Activated T-helper 1 cell treated with anti-CD3 and anti-CD28 coated beads, Interleukin-2, amount 50 U/mL, for 16 hours (primary cell): ENCODE results near the gene TSC22D3.

ENCODE experiments used
- DNase-seq, 2 donors: peaks; one replicate each; pipeline ENCODE4 v3.0.0-alpha.2; 2020; ENCODE audit warnings: low read depth in 1 of 2, low spot score in 1 of 2

Gene TSC22D3

DNA sequence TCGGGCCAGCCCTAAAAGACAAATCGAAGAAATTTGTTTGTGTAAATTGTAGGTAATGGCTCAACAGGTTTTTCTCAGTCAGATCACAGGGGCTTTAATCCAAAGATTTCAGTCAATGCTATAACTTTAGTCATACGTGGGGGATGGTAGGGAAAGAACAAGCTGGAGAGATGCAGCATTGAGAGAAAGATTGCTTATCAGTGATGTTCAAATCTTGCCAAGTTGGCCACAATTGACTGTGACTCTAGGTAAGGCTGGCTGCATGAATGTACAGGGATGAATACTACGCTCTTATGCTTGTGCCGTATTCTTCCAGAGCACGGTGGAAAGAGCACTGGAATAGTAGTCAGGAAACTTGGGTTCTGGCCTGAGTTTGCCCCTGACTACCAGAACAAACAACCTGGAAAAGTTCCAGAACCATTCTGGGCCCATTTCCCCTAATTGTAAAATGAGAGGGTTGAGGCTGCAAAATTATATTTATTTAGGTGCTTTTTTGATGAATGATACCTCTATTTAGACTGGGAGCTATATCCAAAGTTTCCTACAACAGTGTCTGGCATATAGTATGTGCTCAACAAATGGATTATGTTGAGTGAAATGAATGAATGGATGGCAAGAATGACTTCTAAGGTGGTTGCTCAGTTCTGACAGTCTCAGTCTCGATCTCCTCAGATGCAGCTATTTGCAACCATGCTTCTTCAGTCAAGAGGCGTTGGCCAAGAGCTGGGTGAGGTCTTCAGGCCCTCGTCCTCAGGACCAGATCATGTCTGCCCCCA, 44.4 kb downstream of the TSC22D3 start:
- no peak for DNase-seq

DNA sequence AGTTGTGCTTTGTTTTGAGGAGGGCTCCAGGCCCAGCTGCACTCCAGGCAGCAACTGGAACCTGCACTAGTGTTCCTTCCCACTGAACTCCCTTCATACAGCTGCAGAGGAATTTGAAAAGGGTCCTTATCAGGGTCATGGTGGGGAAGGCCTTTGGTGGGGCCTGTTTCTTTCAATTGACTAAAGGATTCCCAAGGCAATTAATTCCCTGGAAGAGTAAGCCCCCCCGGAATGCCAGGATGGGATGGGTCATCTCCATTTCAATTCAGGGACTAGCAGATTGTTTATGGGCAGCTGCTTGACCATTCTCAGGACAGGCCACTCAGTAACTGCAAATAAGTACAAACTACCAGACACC, 45.3 kb downstream of the TSC22D3 start:
- no peak for DNase-seq

DNA sequence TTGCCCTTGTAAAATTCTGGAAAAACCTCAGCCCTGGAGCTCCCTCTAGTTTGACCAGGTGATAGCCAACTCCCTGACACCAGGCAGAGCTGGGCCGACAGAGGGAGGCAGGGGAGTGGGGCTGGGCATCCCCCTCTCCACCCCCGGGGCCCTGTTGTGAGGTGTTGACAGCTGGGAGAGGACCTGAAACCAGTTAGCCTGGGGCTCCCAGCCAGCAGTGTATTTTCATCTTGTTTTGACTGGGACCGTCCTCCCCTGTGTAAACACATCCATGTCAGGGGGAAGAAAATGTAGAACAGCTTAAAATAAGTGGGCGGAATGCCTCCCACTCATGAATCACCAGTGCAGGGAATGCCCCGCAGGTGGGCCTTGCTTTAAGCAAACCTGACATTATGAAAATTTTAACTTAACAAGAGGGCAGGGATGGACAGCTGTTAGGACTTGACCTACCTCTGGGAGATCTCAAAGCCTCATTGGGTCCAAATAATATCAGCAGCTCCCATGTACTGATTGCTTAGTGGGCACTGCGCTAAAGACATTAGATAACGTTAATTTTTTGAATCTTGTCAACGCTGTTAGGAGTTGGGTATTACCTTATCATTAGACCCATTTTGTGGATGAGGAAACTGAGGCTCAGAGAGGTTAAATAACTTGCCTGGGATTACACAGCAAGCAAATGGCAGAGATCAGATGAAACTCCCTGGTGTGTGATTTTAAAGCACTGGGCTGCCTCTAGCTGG, 45.9 kb downstream of the TSC22D3 start:
- no peak for DNase-seq

DNA sequence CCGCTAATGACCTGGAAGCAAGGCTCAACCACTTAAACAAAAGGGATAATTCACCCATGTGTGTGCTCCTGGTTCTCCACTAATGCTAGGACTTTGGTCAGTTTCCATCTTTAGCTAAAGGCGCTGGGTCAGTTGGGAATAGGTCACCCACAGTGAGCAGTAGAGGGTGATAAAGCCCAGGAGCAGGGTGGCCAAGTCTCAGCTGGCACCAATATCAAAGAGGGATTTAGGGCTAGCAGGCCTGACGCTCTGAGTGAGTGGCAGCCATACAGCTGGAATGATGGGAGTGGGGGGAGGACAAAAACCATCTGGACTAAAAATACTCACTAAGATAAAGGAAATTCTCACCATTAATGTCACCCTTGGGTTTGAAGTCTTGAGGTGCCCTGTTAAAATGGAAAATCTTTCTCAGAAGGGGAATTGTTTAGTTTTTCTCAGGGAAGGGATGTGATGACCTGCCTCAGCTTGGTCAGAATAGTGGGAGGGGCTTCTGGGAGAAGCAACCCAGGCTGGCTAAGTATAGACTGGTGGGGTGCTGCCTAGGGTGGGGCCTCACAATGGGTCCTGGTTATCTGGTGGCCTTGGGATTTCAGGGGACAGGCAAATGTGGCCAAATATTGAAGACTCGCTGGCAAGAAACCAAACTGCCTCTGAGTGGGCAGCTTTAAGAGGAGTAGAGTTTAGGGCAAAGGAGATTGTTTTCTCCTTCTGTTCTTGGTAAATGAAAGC, 47.1 kb downstream of the TSC22D3 start:
- DNase-seq = no peak

DNA sequence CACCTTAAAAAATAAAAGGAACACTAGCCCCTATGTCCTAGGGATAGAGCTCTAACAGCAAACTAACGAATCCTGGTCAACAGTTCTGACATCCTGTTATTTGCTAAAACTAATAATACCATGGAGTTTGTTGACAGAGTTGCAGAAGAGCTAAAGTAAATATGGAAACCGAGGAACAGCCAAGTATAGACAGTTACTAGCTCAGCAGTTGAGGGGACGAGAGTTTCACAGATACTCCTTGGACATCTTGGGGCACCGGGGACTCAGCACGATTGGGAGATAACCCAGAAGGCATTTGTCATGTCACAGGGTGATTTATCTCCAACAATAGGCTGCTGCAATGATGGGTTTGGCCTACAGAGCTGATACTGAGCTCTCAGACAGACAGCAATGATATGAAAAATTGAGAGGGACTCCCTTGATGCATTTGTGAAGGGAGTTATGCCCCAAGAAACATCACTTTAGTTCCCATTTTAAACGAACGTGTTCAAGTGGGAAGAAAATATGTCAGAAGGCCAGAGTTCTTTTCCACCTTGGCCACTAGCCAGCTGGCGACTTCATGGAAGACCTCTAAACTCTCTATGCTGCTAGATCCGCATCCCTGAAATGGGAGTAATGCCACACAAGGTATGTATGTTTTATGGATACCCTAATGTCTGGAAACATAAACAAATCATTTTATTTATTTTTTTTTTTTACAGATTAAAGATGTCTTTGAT, 48.6 kb downstream of the TSC22D3 start:
- DNase-seq = no peak

DNA sequence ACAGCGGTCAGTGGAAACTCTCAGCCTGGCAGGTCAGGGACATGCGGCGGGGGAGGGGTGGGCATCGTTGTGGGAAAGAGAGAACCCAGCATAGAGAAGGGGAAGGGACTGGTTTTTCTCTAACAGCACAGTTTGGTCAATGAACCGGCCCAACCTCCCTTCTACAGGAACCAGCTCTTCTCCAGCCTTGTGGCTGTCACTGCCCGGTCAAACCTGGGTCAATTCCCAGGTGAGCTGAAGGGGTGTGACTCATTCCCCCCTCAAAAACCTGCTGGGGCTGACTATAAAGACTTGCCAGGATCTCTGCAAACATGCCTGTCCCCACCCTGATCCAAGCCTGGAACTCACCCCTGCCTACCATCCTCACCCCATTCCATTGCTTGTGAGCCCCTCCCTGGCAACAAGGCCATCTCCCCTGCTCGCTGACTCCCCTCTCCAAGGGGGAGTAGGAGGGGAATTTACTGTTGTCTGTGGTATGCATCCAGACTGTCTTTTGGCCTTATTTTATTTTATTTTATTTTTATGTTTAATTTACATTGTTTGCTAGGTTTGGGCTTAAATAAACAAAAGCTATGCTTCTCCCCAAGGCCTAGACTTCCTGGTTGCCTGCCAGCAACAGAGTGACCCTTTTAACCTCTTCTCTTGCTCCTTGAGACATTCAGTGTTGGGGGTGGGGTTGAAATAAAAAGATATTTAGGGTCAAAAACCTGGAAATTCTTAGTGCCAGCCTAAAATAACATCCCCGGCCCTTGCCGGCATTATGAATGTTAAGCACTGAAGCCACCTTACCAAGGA, 49.6 kb downstream of the TSC22D3 start:
- no peak for DNase-seq

DNA sequence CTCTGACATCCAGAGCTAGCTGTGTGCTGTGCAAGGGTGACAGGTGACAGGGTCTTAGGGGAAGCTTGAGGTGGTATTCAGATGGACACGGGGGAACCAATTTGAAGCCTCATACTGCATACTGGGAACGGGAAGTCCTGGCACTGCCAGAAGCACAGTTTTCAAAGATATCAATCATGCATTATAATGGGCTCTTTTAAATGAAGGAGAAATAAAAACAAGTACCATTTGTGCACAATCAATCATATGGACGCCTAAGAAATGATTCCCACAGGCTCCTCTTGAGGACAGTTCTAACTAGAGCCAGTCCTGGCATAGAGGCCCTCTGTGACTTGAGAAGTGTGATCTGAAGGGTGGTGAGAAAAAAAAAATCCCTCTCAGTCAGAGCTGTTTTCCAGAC, 50.9 kb downstream of the TSC22D3 start:
- no peak for DNase-seq

DNA sequence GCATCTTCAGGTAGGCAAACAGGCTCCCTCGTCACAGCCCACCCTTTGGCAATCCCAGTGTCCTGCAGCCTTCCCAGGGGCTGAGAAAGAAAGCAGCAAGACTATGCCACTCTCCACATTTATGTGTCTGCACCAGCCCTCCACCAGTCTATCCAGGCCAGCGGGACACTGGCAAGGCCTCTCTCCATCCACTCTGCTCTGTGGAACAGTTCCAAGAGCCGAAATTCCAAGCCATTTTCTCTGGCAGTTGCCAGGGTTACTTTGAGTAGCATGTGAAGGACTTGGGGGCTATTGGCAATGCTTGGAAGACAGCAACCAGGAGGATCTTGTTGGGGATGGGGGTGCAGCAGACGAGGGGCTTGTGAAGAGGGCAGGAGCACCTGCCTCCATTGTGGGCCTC, 52.1 kb downstream of the TSC22D3 start:
- DNase-seq = no peak

DNA sequence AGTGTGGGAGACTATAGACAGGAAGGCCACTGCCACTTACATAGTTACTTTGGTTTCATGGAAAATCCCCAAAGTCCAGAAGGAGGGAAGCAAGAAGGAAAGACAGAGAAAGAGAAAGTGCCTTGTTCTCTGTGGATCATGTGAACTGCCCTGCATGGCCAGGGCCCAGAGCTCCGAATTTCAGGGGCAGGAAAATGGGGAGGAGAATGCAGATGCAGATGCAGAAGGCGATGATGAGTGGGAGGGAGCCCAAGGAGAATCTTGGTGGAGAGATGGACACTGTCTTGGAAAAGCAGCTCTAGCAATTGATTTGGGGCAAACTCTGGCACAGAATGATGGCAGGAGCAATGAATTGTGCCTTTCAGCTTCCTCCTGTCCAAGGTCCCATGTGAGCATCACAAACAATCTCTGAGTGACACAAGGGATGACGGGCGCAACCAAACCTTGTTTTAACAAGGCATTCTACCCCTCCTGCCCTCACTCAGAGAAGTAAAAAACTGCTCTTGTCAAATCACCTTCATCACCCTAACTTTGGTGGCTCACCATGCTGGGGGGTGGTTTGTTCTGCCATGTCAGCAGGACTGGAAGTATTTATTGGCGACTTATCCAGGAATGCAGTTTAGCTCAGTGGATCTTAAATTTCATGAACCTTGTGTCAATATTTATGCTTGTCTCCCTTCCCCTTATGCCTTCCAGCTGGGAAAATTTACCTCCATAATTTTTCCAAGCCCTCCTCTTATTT, 53.5 kb downstream of the TSC22D3 start:
- no peak for DNase-seq

DNA sequence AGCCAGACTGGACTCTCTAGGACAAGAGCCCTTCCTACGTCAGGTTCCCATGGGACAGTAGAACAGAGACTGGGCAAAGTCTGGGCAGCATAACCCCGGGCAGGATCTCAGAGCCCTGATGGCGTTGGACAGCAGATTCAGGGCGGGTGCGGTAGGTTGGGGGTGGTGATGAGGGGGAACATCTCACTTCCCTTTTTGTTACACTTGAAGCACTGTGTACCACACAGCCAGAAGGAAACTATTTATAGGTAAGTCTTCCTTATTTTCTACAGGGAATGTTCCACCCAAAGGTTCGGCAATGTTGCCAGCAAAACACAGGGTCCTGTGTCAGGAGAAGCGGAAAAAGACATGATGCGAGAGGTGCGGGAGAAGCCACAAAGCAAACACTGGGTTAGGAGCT, 54.3 kb downstream of the TSC22D3 start:
- no peak for DNase-seq

DNA sequence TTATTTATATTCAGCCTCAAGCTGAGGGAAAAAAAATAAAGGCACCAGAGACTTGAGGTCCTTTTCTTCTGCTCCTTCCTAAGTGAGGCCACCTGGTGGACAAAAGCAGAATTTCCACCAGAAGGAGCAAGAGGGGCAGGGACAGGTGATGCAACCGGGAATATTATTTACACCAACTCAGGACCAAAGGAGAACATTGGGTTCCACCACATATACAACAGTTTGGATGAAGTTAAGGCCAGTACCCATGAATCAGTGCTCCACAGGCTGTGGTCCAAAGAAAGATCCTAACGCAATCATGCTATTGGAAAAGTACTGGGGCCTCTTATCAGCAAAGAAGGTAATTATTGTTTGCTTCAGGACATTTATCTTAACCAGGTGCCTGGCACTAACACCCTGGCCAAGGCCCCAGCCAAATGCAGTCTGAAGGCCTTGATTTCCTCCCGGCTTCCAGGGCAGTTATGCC, 57.4 kb downstream of the TSC22D3 start:
- peak in 1 of 2 donors; percentile 55 for DNase-seq

DNA sequence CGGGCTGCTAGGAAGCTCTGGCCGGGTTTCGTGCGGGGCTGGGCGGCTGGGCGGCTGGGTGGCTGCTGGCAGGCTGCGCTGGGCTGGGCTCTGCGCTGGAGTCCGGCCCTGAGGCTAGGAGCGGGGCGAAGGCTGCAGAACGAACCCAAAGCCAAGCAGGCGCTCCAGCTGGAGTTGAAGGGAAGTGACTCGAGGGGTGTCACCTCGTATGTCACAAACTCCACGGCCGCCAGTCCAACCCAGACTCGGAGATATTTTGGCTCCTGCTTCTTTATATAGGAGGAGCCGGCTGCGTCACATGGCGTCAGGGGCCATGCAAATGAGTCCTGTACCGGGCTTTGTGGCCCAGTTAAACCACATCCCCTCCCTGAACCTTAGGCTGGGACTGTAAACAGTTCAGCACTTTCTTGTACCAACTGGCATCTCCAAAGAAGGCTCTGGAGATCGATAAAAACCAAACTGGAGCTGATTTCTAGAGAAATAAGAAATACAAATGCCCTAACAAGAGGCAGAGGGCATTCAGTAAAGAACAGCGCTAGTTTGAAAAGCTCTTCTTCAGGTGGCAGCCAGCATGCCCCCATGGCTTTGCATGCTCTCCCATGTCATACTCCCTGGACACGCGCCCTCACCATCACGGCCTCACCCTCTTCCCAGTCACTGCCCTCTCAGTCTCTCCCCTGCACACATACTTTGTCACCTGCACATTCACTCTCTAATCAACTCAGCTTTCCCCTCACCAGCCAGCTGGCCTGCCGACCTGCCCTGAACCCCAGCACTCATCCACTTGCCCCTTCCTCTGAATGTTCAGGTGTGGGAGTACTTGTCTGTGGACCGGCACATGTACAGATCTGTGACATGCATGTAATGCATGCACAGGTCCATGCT, 58.5 kb downstream of the TSC22D3 start:
- DNase-seq = peak; percentile 73

DNA sequence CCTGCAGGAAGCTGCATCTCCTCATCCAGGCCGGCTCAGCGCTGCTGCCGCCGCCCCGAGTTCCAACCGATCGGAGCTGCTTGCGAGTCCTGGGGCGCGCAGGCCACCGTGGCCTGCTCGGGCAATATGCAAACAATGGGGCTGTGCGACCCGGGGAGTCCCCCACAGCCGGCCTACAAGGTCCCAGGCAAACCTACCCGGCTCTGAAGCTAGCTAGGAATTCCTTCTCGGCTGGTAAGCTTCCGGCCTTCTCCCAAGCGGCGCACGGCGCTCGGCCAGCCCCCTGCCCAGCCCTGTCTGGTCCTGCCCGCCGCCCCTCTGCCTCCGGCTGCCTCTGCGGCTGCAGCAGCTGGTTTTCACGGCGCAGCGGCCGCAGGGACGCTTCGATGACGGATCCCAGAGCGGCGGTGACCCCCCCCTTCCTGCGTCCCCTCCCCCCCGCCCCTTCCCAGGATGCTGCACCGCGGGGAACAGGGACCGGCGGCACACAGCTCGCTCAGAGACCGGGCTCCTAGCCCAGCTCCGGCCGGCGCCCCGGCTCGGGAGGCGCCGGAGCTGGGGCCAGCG, 59.4 kb downstream of the TSC22D3 start:
- no peak for DNase-seq

DNA sequence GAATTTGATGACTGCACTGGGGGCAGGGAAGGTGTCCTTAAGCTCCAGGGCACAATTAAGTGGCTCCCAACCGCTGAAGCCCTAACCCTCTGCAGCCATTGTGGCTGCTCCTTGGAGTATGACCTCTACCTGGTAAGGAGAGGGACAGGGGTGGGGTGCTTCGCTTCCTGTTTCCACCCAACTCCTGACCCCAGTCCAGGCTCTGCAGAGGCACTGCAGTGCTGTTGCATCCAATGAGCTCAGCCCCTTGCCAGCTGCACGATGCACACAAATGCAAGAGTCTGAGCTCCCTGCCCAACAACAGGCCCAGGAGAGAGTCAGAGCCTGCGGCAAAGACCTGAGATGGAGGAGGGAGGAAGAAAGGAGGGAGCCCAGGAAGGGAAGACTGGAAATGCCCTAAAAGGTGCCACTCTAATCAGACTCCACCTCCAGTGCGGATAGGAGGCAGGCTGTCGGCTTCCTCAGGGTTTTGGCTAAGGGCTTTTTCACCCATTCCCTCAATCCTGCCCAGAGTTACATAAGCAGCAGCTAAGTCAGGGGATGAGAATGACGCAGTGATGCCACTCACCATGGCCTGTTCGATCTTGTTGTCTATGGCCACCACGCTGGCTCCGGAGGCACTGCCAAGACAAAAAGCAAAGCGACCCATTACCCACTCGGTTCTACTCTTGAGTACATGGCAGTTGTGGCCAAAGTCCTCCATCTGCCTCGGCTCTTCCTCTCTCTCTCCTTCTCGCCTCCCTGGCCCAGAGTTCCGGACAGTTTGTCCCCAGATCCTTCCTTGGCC, 60.1 kb downstream of the TSC22D3 start:
- DNase-seq = no peak

DNA sequence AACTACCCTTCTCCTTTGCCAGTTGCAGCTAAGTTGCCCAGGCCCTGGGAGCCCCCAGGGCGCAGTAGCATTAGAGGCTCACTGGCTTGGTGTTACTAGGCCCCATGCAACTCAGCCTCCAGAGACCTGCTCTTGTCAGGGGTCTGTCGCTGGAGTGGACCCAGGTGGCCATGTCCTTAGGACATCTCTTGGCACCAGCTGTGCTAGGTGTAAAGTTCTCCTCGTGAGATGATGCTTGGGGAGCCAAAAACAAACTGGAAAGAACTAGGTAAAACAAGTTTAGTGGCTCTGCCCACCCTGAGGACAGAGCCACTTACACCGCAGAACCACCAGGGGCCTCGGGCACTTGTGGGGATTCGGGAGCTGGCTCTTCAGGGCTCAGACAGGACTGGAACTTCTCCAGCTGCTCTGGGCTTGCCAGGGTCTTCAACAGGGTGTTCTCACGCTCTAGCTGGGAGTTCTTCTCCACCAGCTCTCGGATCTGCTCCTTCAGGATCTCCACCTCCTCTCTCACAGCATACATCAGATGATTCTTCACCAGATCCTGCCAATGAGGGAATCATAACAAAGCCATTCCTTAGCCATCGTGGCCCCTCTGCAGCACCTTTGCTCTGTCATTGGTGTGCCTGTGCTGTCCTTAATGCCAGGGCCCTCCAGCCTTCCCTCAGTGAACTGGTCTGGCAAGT, 61.2 kb downstream of the TSC22D3 start:
- no peak for DNase-seq

DNA sequence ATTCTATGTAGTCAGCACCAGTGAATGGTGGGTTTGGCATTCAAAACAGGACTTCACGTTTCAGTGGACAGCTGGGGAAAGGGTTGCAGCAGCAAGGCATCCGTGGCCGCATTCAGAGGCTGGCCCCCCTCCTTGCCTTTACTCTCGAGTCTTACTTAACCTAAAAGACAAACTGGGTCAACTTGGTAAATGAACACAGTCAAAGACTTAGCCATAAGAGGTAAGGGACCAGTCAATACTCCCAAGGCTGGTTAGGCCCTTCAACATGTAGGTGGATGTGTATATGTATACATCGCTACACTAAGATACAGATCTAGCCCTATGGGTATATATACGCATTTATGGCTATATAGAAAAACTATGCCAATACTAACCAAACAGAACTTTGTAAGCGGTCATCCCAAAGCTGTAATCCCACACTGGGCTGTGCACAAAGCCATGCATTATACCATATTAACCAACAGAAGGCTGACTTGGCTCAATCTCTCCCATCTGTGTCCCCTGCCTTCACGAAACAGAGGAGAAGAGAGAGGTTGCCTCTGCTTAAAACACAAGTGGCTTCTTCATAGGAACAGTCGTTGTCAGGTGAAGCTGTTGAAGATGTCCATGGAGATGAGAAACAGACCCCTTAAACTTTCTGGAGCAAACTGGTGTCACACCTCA, 61.9 kb downstream of the TSC22D3 start:
- no peak for DNase-seq

DNA sequence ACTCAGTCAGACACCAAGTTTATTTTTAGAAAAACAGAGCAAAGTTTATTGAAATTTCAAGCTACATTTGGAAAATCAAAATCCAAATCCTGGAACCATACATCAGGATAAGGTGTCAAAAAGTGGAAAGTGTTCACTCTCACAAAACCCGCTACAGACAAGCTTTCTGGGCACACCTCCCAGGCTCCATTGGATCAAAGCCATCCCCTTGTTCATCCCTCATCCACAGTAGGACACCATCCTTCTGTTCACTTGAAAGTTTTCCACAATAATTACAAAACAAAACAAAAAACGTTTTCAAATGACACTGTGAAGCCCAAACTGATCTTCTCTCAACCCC, 62.4 kb downstream of the TSC22D3 start:
- no peak for DNase-seq
